M059J (cell line): ENCODE measurements around the gene INTS3. TPM values are rescaled to one million over a fixed set of nuclear protein-coding genes. Genes with fewer than 3 reads are reported as not detected.
"Not testable (repeated sequence)": the region's sequence is repeated elsewhere in the genome, so short reads cannot be mapped to it uniquely, and the experiment has no call there.

Source experiments
- DNase-seq: peaks from one replicate; pipeline ENCODE4 v3.0.0-alpha.2; 2012; ENCODE audit warnings: low read depth
- total RNA-seq: library from RNA; depleted of rRNA; stranded (reverse); fragments of >200 nt; shearing (Covaris generic); gene quantifications from 2 replicates; pipeline ENCODE4 v1.2.3, GENCODE V29; 2014

The INTS3 gene
- total RNA-seq, 1 experiment from 2014 or later, result 37.0 TPM

- DNase-seq, result no peak
Observed at GRCh38 chr1:153754266-153754665, 26.4 kb downstream of the INTS3 start.

GRCh38 chr1:153760440-153760839 is 32.6 kb downstream of the INTS3 start:
- peak; percentile 24 for DNase-seq

DNA sequence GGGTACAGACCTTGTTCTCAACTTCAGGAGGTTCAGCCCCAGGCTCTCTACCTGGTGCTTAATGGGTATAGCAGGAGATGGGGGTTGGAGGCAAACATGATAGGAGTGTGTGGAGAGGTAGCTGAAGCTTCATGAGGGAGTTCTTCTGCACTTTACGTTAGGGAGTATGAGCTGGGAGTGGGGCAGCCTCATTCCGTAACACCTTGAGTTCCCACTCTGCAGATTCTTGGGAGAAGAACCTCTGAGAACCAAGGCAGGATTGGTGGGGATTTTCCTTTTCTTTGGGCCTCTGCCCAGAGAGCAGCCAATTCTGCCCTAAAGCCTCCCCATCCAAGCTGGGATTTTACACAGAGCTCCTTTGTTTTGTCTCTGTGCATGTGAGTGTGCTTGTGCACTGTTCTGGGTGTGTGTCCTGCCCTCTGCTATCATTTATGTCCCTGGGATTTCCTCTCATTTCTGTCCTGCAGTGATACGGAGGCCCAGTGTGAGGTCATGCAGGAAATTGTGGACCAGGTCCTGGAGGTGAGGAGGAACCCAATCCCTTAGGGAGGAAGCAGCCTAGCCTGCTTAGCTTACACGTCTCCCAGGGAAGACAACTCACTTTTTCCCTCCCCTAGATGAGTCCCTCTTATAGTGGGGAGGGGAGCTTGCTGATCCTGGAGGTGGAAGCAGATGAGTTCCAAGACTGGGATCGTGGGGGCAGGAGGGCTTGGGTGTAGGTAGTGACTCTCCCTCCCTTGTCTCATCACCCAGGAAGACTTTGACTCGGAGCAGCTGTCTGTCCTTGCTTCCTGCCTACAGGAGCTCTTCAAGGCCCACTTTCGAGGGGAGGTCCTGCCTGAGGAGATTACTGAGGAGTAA is 35.7 kb downstream of the INTS3 start:
- DNase-seq, result no peak

DNA sequence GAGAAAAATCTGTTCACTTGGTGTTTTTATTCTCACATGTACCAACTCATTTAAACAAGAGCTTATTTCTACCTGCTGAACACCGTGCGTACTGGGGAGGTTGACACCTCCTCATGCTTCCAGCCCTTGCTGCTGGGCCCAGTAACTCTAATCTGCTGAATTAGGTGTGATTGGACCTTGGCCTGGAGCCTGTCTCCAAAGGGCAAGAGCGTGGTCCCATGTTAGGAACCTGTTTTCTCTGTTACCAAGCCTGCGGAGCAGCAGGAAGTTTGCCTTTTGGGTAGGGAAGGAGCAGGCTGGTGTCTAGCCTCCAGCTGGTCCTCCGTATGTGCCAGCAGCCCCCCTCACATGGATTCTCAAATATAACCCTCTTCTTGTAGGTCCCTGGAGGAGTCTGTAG is 36.5 kb downstream of the INTS3 start:
- DNase-seq, result no peak

- DNase-seq, result not testable (repeated sequence)
Observed at GRCh38 chr1:153766663-153767062, 38.8 kb downstream of the INTS3 start.

- no peak for DNase-seq
Observed at GRCh38 chr1:153767519-153767918, 39.7 kb downstream of the INTS3 start.

- no peak for DNase-seq
Observed at GRCh38 chr1:153768316-153769181, 40.7 kb downstream of the INTS3 start.

DNA sequence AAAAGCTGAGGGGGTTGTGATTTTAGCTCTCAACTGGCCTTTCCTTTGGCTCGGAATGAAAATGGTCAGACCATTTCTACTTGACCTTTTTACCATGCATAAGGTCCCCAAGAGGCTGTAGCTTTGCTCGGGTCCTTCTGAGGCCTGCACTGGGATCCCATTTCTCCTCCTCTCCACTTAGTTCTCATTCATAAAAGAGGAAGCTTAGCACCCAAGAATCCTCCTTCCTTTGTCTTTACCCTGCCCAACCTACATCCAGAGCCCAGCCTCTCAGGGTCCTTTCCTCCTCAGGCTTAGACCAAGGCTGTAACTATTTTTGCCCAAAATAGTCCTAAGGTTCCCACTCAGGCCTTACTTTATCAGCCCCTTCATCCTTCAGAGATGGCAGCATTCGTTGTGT is 41.4 kb downstream of the INTS3 start:
- no peak for DNase-seq

DNA sequence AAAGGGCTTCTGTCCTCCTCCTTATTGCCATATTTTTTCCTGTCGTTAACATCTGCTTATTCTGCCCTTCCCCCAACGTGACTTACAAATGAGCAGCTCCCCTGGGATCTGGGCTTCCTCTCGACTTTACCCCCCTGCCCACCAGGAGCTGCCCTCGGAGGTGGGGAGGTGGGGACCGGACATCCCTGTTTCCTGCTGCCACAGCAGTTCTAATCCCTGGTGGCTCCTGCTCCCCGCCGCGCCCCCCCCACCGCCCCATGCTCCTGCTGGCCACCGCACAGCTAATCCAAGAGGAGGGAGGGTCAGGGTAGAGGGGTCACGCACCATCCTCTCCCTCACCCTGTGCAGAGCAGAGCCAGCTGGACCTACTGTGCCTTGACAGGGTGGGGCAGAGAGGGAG is 42.9 kb downstream of the INTS3 start:
- DNase-seq, result no peak

DNA sequence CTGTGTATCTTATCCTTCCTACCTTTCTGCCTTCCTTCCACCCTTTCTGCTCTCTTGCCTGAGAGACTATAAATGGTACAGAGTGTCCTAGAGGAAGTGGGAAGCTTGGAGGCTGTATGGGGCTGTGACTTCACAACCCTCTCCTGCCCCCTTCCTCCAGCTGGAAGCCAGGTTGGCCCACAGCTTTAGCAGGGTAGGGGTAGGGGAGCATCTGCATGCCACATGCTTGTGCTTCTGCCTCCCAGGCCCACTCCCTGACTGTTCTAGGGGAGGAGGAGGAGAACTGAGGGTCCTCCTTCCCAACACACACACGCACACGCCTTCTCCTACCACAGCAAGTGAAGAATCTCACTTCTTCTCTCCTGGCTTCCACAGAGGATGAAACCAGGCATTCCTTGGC is 43.4 kb downstream of the INTS3 start:
- no peak for DNase-seq

DNA sequence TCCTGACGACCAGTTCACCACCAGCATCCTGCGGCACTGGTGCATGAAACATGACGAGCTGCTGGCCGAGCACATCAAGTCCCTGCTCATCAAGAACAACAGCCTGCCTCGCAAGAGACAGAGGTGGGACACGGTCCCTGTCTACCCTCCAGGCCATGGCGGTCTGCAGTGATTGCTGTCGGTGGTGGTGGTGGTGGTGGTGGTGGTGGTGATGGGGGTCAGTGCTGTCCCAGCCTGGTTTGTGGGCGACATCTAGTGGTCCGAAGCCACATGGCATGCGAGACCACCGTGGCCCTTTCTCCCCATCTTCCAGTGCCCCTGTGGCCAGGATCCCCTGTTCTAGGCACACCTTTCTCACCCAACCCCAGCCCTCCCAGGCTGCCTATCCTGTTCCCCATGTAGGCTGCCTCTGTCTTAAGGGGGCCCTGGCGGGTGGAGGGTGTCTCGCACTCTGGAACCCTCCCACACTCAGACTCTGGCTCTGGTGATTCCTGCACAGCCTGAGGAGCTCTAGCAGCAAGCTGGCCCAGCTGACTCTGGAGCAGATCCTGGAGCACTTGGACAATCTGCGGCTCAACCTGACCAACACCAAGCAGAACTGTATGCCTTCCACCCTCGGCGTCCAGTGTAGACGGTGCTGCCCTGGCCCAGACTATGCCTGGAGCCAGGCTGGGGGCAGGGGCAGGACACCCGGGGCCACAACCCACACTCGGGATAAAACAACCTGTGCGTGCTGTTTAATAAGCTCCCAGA is 44.2 kb downstream of the INTS3 start:
- no peak for DNase-seq

DNA sequence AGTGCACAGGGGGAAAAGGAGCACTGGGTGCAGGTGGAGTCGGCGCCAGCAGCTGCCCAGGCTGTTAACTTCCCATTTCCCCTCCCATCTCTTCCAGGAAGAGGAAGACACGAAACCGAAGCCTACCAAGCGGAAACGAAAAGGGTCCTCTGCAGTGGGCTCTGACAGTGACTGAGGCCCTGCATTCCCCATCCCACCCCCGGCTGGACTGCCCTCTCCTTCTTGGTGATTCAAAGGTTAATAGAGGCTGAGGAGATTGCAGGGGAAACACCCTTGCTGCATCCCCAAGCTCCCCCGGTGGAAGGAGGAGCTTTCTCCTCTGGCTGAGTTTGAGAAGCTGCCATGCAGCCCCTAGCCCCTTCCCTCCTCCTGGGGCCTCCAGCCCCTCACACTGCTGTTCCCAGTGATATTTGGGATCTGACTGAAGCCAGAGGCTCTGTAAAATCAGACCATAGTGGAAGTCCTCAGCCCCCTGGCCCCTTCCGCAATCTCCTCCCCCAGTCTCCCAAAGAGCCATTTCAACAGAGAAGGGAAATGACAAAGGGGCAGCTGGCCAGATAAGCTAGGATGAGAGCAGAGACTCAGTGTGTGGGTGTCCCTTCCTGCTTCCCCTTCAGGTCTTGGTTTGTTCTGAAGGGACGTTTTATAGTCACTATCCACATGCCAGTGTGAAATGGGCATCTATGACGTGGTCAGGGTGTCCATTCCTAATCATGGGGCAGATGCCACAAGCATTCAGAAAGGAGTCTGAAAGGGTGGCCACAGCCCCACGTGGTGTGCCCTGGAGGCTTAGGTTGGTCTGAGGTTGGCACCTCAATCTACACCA is 45.5 kb downstream of the INTS3 start:
- peak; percentile 84 for DNase-seq

GRCh38 chr1:153774026-153774595 is 46.3 kb downstream of the INTS3 start:
- DNase-seq, result peak; percentile 14

DNA sequence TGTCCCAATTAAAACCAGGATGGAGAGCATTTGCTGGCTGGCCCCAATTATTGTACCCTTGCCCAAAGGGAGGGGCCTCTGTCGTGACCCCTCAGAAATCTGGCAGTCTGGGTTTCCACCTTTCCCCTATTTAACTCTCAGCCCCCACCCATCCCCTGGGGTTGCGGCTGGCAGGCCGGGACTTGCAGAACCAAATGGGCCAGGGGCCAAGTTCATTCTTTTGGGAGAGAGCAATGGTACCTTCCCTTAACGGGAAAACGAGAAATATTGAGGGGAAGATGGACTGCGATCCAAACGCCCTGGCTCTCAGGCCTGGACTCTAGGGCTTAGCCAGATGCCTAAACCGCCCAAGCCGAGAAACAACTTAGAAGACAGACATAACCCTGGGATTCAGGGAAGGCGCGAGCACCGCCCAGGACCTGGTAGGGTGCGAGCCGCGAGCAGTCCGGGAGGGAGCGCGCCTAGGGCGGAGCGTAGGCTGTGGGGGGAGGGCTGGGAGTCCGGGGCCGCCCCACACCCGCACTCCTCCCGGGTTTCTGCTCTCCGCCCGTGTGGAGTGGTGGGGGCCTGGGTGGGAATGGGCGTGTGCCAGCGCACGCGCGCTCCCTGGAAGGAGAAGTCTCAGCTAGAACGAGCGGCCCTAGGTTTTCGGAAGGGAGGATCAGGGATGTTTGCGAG is 47.1 kb downstream of the INTS3 start, which contains the start of gene SLC27A3:
TSS of gene SLC27A3 (plus strand) at position 628 of the 678 bp plus-strand sequence. CDS start 91 bp downstream, outside the sequence.
- peak; percentile 48 for DNase-seq

GRCh38 chr1:153775458-153776327 is 47.8 kb downstream of the INTS3 start:
- peak; percentile 52 for DNase-seq

DNA sequence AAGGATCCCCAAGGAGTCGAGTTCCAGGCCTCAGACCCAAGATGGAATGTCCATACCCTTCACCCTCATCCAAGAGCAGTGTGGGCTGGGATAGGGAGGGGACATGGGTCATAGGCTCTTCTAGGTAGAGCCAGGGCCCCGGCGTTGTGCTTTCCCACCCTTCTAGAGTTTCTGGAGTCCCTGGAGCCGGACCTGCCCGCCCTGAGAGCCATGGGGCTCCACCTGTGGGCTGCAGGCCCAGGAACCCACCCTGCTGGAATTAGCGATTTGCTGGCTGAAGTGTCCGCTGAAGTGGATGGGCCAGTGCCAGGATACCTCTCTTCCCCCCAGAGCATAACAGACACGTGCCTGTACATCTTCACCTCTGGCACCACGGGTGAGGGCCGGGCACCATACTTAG is 48.5 kb downstream of the INTS3 start:
- DNase-seq, result no peak

- DNase-seq, result no peak
Observed at GRCh38 chr1:153776845-153777370, 49.1 kb downstream of the INTS3 start.

GRCh38 chr1:153777648-153778047 is 49.8 kb downstream of the INTS3 start:
- DNase-seq, result no peak
